DOHH2 (cell line): ENCODE results near the gene ALKBH8.
A peak's percentile ranks its signal among the peaks of the same experiment; 100 is the strongest.

Experiments
- H3F3A ChIP-seq: fragments of 200-600 bp; sonication (generic), shearing (Covaris generic); 2 replicates; pipeline ENCODE4 v1.6.0; 2016; ENCODE audit warnings: antibody characterized with exemption, mild to moderate bottlenecking; ENCODE audit not compliant: control insufficient read depth, insufficient read depth
- H3K27ac ChIP-seq: fragments of 200-600 bp; sonication (generic); 2 replicates; pipeline ENCODE4 v1.5.1; 2014; ENCODE audit warnings: low read depth, mild to moderate bottlenecking, low read length, moderate library complexity
- H3K27me3 ChIP-seq: fragments of 200-600 bp; sonication (generic); 2 replicates; pipeline ENCODE4 v1.6.1; 2014; ENCODE audit warnings: mild to moderate bottlenecking, low read length, mixed read lengths; ENCODE audit not compliant: control insufficient read depth
- H3K36me3 ChIP-seq: fragments of 200-600 bp; sonication (generic); 2 replicates; pipeline ENCODE4 v1.6.1; 2014; ENCODE audit warnings: mild to moderate bottlenecking, low read length, moderate library complexity, mixed read lengths; ENCODE audit not compliant: control insufficient read depth
- H3K4me1 ChIP-seq: fragments of 200-600 bp; sonication (generic); 2 replicates; pipeline ENCODE4 v1.6.1; 2014; ENCODE audit warnings: mild to moderate bottlenecking, low read length, mixed read lengths; ENCODE audit not compliant: control insufficient read depth
- H3K4me2 ChIP-seq: fragments of 200-600 bp; sonication (generic); 2 replicates; pipeline ENCODE4 v1.6.0; 2014; ENCODE audit warnings: mild to moderate bottlenecking, low read length, moderate library complexity
- H3K4me3 ChIP-seq: fragments of 200-600 bp; sonication (generic); 2 replicates; pipeline ENCODE4 v1.5.1; 2014; ENCODE audit warnings: mild to moderate bottlenecking, low read length, mixed read lengths
- H3K79me2 ChIP-seq: fragments of 200-600 bp; sonication (generic); 2 replicates; pipeline ENCODE4 v1.6.1; 2014; ENCODE audit warnings: mild to moderate bottlenecking, low read length, mixed read lengths; ENCODE audit not compliant: control insufficient read depth
- H3K9me2 ChIP-seq: fragments of 200-600 bp; sonication (generic); replicated peaks from 2 replicates; pipeline ENCODE4 v1.6.1; 2014; ENCODE audit warnings: mild to moderate bottlenecking, low read length, mixed read lengths; ENCODE audit not compliant: control insufficient read depth
- H3K9me3 ChIP-seq: fragments of 200-600 bp; sonication (generic); 2 replicates; pipeline ENCODE4 v1.6.1; 2014; ENCODE audit warnings: antibody characterized with exemption, low read length, mixed read lengths; ENCODE audit not compliant: control insufficient read depth, insufficient read depth
- H4K20me1 ChIP-seq: fragments of 200-600 bp; sonication (generic); 2 replicates; pipeline ENCODE4 v1.6.0; 2014; ENCODE audit warnings: low read depth, mild to moderate bottlenecking, antibody characterized with exemption, low read length, moderate library complexity; ENCODE audit not compliant: control insufficient read depth, insufficient read depth
- CTCF ChIP-seq: fragments of 200-600 bp; sonication (generic); IDR thresholded peaks from one replicate; pipeline ENCODE4 v1.5.1; 2014; ENCODE audit warnings: antibody characterized with exemption, mild to moderate bottlenecking, low read depth, low read length; ENCODE audit not compliant: poor library complexity, severe bottlenecking
- EZH2phosphoT487 ChIP-seq: fragments of 200-600 bp; sonication (generic); IDR thresholded peaks from 2 replicates; pipeline ENCODE4 v1.6.1; 2017; ENCODE audit warnings: borderline replicate concordance, mild to moderate bottlenecking, antibody characterized with exemption, low read length, moderate library complexity, mixed read lengths

The ALKBH8 gene

GRCh38 chr11:107565219-107565937 lies at the start of gene ALKBH8:
ALKBH8 (minus strand) TSS chr11:107565735; CDS start chr11:107560893, 4,842 bp downstream.
- peaks cover 52% of the 10 kb centered on the region for H3K4me1 ChIP-seq
- H3K27ac ChIP-seq: peak within 1 kb of the TSS; percentile 71
- no peak for TF ChIP-seq CTCF

GRCh38 chr11:107612445-107612844 lies 46.9 kb upstream of the ALKBH8 start:
- no peak overlapping the region for H3K4me2 ChIP-seq
- TF ChIP-seq CTCF: no peak
- TF ChIP-seq EZH2phosphoT487: no peak
- no peaks in the 10 kb centered on the region for H3K9me3 ChIP-seq
- H3K4me3 ChIP-seq: no peak overlapping the region
- no peaks in the 10 kb centered on the region for H3K9me2 ChIP-seq
- no peaks in the 10 kb centered on the region for H3K36me3 ChIP-seq
- H3K4me1 ChIP-seq: no peaks in the 10 kb centered on the region
- H3K27me3 ChIP-seq: peaks cover 9% of the 10 kb centered on the region
- H3K27ac ChIP-seq: no peak overlapping the region
- H3F3A ChIP-seq: no peaks in the 10 kb centered on the region
- no peaks in the 10 kb centered on the region for H3K79me2 ChIP-seq
- H4K20me1 ChIP-seq: no peaks in the 10 kb centered on the region

More at GRCh38 chr11:107565219-107565937, at the start of gene ALKBH8:
- peak within 1 kb of the TSS; percentile 79 for H3K4me3 ChIP-seq
- peak within 1 kb of the TSS; percentile 96 for H3K4me2 ChIP-seq
- no peaks in the 10 kb centered on the region for H4K20me1 ChIP-seq
- H3K79me2 ChIP-seq: peaks cover 52% of the 10 kb centered on the region
- H3K9me2 ChIP-seq: no peaks in the 10 kb centered on the region
- H3F3A ChIP-seq: peaks cover 26% of the 10 kb centered on the region
- no peaks in the 10 kb centered on the region for H3K9me3 ChIP-seq
- H3K36me3 ChIP-seq: peaks cover 9% of the 10 kb centered on the region; the same call in 1 of the 2 replicates
- H3K27me3 ChIP-seq: no peaks in the 10 kb centered on the region

GRCh38 chr11:107609400-107610218 lies 44.1 kb upstream of the ALKBH8 start:
- no peaks in the 10 kb centered on the region for H3K36me3 ChIP-seq
- H3K4me2 ChIP-seq: no peak overlapping the region
- no peak overlapping the region for H3K4me3 ChIP-seq
- H3K79me2 ChIP-seq: no peaks in the 10 kb centered on the region
- H3K27ac ChIP-seq: no peak overlapping the region
- no peaks in the 10 kb centered on the region for H4K20me1 ChIP-seq
- H3K9me2 ChIP-seq: no peaks in the 10 kb centered on the region
- H3K9me3 ChIP-seq: no peaks in the 10 kb centered on the region
- H3K4me1 ChIP-seq: no peaks in the 10 kb centered on the region
- TF ChIP-seq EZH2phosphoT487 (no peak), CTCF (no peak)
- peaks cover 11% of the 10 kb centered on the region for H3K27me3 ChIP-seq
- no peaks in the 10 kb centered on the region for H3F3A ChIP-seq
